HG02642 (cell line): ENCODE data around the gene CITED2.
A peak's percentile ranks its signal among the peaks of the same experiment; 100 is the strongest.

ENCODE experiments used
- ATAC-seq: cut with Tn5 transposase; IDR thresholded peaks from one replicate; pipeline ENCODE4 v1.9.1; 2021; ENCODE audit warnings: mild to moderate bottlenecking; ENCODE audit not compliant: unreplicated experiment, poor library complexity

CITED2 gene

GRCh38 chr6:139335447-139336210 is 38.8 kb downstream of the CITED2 start:
- ATAC-seq = no peak

GRCh38 chr6:139334806-139335446 is 39.5 kb downstream of the CITED2 start:
- no peak for ATAC-seq

- no peak for ATAC-seq
Measured at GRCh38 chr6:139330826-139331500, 43.5 kb downstream of the CITED2 start.

GRCh38 chr6:139330306-139330705 is 44.1 kb downstream of the CITED2 start:
- no peak for ATAC-seq

GRCh38 chr6:139329224-139329623 is 45.2 kb downstream of the CITED2 start:
- ATAC-seq = no peak

GRCh38 chr6:139327038-139327437 is 47.4 kb downstream of the CITED2 start:
- peak; percentile 79 for ATAC-seq

GRCh38 chr6:139325686-139326085 is 48.8 kb downstream of the CITED2 start:
- no peak for ATAC-seq

- no peak for ATAC-seq
Measured at GRCh38 chr6:139325125-139325524, 49.3 kb downstream of the CITED2 start.

- ATAC-seq = no peak
Measured at GRCh38 chr6:139324301-139324555, 50.2 kb downstream of the CITED2 start.

- ATAC-seq = peak; percentile 30
Measured at GRCh38 chr6:139323511-139324300, 50.7 kb downstream of the CITED2 start.
